Measurements from ENCODE around the gene PTPRZ1.

DNA sequence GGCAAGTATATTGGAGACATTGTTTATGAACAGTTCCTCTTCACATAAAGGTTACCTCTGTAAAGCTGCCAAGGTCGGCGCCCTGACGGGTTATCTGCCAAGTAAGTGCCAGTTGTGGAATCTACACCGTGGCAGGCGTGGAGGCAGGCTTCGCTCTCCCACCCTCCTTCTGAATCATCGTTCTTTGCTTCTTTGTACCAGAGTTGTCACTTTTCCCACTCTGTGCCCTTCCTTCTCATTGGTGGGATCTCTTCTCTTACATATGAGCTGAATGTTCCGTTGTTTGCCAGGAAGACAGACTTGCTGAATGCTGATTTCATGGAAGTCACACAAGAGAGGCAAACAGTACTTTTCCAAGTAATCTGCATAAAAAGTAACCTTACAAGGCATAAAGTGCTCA lies 40.6 kb upstream of the PTPRZ1 start:
- TF ChIP-seq, protein P1, sequence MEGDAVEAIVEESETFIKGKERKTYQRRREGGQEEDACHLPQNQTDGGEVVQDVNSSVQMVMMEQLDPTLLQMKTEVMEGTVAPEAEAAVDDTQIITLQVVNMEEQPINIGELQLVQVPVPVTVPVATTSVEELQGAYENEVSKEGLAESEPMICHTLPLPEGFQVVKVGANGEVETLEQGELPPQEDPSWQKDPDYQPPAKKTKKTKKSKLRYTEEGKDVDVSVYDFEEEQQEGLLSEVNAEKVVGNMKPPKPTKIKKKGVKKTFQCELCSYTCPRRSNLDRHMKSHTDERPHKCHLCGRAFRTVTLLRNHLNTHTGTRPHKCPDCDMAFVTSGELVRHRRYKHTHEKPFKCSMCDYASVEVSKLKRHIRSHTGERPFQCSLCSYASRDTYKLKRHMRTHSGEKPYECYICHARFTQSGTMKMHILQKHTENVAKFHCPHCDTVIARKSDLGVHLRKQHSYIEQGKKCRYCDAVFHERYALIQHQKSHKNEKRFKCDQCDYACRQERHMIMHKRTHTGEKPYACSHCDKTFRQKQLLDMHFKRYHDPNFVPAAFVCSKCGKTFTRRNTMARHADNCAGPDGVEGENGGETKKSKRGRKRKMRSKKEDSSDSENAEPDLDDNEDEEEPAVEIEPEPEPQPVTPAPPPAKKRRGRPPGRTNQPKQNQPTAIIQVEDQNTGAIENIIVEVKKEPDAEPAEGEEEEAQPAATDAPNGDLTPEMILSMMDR (conservative IDR thresholded peaks at IDR 0.05): no peak
- TF ChIP-seq EZH2 (IDR thresholded peaks at IDR 0.05; ENCODE audit: low read depth): no peak
